H7 (cell line): ENCODE results near the gene FUBP3. TPM values are rescaled to one million over a fixed set of nuclear protein-coding genes. Genes with fewer than 3 reads are reported as not detected.

ENCODE experiments used
- DNase-seq: peaks from one replicate; pipeline ENCODE4 v3.0.0; 2012
- H3K27me3 ChIP-seq: 2 replicates; pipeline ENCODE4 v1.6.0; 2011; ENCODE audit warnings: mild to moderate bottlenecking, low read length; ENCODE audit not compliant: control insufficient read depth, insufficient read depth
- H3K36me3 ChIP-seq: replicated peaks from 2 replicates; pipeline ENCODE4 v1.5.1; 2011; ENCODE audit warnings: low read length; ENCODE audit not compliant: control insufficient read depth, insufficient read depth
- H3K4me3 ChIP-seq: 2 replicates; pipeline ENCODE4 v1.5.1; 2011; ENCODE audit warnings: low read depth, mild to moderate bottlenecking, control low read depth, low read length, moderate library complexity; ENCODE audit not compliant: insufficient read depth
- total RNA-seq: library from RNA; depleted of rRNA; stranded (reverse); fragments of >200 nt; shearing (Covaris generic); gene quantifications from 2 replicates; pipeline ENCODE4 v1.2.3, GENCODE V29; 2014; rRNA removed

FUBP3 gene, protein sequence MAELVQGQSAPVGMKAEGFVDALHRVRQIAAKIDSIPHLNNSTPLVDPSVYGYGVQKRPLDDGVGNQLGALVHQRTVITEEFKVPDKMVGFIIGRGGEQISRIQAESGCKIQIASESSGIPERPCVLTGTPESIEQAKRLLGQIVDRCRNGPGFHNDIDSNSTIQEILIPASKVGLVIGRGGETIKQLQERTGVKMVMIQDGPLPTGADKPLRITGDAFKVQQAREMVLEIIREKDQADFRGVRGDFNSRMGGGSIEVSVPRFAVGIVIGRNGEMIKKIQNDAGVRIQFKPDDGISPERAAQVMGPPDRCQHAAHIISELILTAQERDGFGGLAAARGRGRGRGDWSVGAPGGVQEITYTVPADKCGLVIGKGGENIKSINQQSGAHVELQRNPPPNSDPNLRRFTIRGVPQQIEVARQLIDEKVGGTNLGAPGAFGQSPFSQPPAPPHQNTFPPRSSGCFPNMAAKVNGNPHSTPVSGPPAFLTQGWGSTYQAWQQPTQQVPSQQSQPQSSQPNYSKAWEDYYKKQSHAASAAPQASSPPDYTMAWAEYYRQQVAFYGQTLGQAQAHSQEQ
- 43.9 and 56.0 TPM in 2 replicates for total RNA-seq

DNA sequence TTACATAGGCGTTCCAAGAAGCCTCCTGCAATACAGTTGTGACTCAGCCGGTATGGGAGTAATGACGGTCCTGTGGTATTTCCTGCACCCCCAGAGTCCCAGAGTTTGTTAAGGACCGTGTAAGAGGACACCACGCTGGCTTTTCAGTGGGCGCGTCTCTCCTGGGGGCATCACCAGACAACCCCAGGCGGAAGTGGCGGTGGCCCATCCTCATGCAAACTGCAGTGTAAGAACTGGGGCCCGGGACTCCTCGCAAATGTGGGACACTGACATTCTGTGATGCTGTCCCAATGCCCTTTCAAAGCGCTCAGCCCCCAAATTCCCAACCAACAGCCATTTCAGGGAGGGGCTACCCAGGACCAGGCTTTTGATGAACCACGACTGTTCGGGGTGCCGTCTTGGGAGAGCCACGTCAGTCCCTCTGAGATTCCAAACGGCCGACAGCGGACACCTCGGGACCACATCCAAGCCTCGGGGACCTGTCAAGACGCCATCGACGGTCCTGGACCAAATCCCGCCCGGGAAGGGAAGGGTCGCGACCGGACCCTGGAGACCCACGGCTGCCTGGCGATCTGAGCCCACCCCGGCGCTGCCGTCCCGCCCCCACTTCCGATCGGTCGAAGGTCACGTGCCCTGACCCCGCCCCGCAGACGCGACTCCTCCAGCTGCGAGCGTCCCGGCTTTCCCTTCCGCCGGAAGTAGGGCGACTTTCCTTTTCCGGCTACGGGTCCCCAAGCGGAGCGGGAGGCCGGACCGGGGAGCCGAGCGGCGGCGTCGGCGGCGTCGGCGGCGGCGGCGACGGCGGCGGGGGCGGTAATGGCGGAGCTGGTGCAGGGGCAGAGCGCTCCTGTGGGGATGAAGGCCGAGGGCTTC lies at the start of gene FUBP3:
Gene FUBP3, plus strand, starts transcription at position 713 of the 873 bp plus-strand sequence. Its CDS starts 104 bp downstream, at position 817.
- DNase-seq = peak; percentile 98
- Histone ChIP-seq H3K4me3 (peak within 1 kb of the TSS; percentile 95), H3K36me3 (peaks cover 2% of the 10 kb centered on the region; the same call in 1 of the 2 replicates), H3K27me3 (no peaks in the 10 kb centered on the region)

- Histone ChIP-seq H3K36me3 (no peaks in the 10 kb centered on the region), H3K4me3 (no peak overlapping the region), H3K27me3 (peaks cover 2% of the 10 kb centered on the region)
- no peak for DNase-seq
Observed at GRCh38 chr9:130530938-130531337, 48.4 kb upstream of the FUBP3 start.

DNA sequence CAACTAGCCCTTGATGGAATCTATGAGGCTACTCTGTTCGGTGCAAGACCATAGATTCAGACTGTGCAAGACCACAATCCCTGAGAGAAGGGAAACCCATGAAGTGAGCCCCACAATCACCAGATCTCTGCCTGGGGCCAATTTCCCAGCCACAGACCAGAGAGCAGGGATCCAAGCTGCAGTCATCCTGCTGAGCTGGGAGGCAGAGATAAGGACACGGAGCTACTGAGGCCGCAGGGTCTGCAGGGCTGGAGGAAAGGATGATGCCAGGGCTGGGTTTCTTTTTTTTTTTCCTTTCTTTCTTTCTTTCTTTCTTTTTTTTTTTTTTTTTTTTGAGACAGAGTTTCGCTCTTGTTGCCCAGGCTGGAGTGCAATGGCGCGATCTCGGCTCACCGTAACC lies 47.7 kb upstream of the FUBP3 start:
- no peak for DNase-seq
- H3K36me3 ChIP-seq = no peaks in the 10 kb centered on the region
- H3K4me3 ChIP-seq = no peak overlapping the region
- H3K27me3 ChIP-seq = peaks cover 7% of the 10 kb centered on the region

DNA sequence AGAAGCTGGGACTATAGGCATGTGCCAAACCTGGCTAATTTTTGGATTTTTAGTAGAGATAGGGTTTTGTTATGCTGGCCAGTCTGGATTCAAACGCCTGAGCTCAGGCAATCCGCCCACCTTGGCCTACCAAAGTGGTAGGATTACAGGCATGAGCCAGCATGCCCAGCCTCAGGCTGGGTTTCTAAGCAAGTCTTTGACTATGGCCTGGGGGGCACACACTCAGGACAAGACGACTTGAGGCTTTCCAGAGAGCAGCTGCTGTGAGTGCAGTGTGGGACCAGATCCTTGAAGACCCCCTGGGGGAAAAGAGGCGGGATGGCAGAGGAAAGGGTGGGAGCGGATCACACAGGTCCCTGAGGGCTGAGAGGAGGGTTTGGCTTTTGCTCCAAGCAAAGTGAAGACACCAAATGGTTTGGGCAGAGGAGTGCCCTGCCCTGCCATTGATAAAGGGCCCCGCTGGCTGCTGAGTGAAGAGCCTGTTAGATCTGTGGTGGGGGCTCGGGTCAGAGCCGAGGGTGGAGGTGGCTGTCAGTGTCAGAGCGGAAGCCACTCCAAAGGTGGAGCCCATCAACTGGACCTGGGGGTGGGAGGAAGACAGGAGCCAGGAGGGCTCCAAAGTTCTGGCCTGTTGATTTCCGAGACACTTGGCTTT lies 46.8 kb upstream of the FUBP3 start:
- peak; percentile 43 for DNase-seq
- H3K36me3 ChIP-seq = no peaks in the 10 kb centered on the region

GRCh38 chr9:130535818-130536521 lies 43.4 kb upstream of the FUBP3 start:
- peak; percentile 78 for DNase-seq
- Histone ChIP-seq H3K27me3 (peaks cover 13% of the 10 kb centered on the region), H3K36me3 (no peaks in the 10 kb centered on the region), H3K4me3 (peak overlapping the region; percentile 28; the same call in 1 of the 2 replicates)

More for the DNA sequence above, 46.8 kb upstream of the FUBP3 start:
- Histone ChIP-seq H3K27me3 (peaks cover 12% of the 10 kb centered on the region), H3K4me3 (no peak overlapping the region)

DNA sequence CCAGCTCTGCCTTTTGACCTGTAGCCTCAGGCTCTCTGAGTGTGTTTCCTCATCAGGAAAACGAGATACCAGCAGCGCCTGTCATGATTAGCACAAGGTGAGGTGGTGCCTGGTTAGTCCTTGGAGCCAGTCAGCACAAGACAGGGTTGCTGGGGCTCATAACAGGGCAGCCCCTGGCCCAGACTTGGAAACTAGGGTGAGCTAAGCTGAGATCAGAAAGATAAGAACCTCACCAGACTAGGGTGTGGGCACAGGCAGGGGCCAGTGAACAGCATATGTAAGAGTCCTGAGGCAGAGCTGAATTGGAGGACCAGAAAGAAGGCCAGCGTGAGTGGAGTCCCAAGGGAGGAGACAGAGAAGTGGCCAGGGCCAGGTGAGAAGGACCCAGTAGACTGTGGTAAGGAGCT lies 42.7 kb upstream of the FUBP3 start:
- Histone ChIP-seq H3K27me3 (peaks cover 13% of the 10 kb centered on the region), H3K36me3 (no peaks in the 10 kb centered on the region), H3K4me3 (no peak overlapping the region)
- no peak for DNase-seq

DNA sequence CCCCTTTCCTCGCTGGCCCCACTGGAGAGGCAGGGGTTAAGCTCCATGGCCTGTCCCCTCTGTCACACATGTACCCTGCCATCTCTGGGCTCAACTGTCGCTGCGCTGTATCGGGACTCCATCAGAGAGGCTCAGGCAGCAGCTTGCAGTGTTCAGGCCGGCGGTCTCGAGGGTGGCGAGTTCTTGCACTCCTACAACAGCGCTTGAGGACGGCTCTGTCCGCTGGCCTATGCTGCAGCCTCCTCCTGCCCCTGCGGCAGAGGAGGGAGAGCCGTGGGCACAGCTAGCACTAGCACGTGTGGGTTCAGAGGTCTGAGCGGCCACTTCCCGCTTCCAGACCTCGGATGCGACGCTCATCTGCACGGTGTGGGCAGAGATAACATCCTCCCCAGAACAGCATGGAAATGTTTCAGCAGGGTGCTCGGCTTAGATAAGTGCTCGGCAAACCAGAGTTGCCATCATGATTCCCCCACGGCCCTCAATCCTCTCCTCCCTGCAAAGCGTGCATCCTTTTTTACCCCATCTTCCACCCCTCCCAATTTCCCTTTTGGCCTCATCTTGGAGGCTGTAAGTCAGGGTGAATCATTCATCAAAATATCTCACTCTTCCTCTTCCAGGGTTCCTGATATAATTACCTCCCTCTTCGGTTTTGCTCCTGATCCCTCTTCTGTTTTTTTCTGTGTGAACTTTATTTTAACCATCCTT lies 41.9 kb upstream of the FUBP3 start:
- no peak overlapping the region for H3K4me3 ChIP-seq
- peak; percentile 45 for DNase-seq

DNA sequence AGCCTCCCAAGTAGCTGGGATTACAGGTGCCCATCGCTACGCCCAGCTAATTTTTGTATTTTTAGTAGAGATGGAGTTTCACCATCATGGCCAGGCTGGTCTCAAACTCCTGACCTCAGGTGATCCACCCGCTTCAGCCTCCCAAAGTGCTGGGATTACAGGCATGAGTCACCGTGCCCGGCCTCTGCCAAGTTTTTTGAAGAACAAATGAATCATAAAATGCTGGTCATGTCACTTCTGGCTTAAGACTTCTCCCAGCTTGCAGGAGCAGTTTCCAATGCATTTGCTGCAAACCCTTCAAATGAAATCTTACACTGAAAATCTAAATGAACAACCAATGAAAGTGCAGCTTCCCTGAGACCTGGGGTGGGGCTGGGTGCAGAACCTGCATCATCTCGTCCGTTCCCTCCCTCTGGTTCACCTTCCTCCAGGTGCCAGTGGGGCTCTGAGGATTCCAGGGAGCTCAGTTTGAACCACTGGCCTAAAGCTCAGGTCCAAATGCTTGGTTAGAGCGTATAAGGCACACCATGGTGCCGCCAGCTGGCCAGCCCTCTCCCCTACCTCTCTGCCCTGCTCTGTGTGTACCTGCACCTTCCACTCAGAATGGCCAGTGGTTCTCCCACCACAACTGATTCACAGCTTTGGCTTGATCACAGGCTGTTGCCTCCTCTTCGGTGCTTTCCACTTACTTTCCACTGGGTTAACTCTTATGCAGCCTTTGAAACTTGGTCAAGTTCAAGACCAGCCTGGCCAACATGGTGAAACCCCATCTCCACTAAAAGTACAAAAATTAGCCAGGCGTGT lies 39.8 kb upstream of the FUBP3 start:
- peaks cover 13% of the 10 kb centered on the region for H3K27me3 ChIP-seq
- H3K4me3 ChIP-seq = no peak overlapping the region
- DNase-seq = no peak

More for the DNA sequence above, 41.9 kb upstream of the FUBP3 start:
- no peaks in the 10 kb centered on the region for H3K36me3 ChIP-seq
- peaks cover 13% of the 10 kb centered on the region for H3K27me3 ChIP-seq

DNA sequence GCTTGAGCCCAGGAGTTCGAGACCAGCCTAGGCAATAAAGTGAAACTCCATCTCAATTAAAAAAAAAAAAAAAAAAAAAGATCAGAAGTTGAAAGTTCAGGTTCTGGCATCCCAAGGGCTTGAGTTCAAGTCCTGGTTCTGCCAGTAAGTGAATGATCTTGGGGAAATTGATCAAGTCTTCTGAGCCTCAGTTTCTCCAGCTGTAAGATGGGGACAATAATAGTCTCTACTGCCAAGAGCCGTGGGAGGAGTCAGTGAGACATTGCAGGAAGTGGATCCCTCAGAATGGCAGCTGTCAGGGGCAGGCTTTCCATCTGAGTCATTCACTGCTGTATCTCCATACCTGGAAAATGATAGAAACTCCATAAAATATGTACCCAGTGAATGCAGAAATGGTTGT lies 37.8 kb upstream of the FUBP3 start:
- DNase-seq = no peak

More for the DNA sequence above, 39.8 kb upstream of the FUBP3 start:
- H3K36me3 ChIP-seq = no peaks in the 10 kb centered on the region

GRCh38 chr9:130542038-130542437 lies 37.3 kb upstream of the FUBP3 start:
- H3K4me3 ChIP-seq = no peak overlapping the region
- DNase-seq = no peak
- H3K27me3 ChIP-seq = peaks cover 3% of the 10 kb centered on the region

More for the DNA sequence above, 37.8 kb upstream of the FUBP3 start:
- H3K27me3 ChIP-seq = peaks cover 7% of the 10 kb centered on the region
- H3K36me3 ChIP-seq = no peaks in the 10 kb centered on the region
- H3K4me3 ChIP-seq = no peak overlapping the region

GRCh38 chr9:130542457-130543228 lies 36.7 kb upstream of the FUBP3 start:
- H3K27me3 ChIP-seq = no peaks in the 10 kb centered on the region; the same call in none of the 2 replicates
- peak; percentile 41 for DNase-seq
- H3K4me3 ChIP-seq = no peak overlapping the region
- no peaks in the 10 kb centered on the region for H3K36me3 ChIP-seq

More at GRCh38 chr9:130542038-130542437, 37.3 kb upstream of the FUBP3 start:
- no peaks in the 10 kb centered on the region for H3K36me3 ChIP-seq

- Histone ChIP-seq H3K27me3 (no peaks in the 10 kb centered on the region; the same call in 1 of the 2 replicates), H3K36me3 (no peaks in the 10 kb centered on the region), H3K4me3 (no peak overlapping the region)
- no peak for DNase-seq
Observed at GRCh38 chr9:130543368-130543767, 36.0 kb upstream of the FUBP3 start.
